Hepatocyte (in vitro differentiated cells): ENCODE data around the gene PPP6R2. TPM values are rescaled to one million over a fixed set of nuclear protein-coding genes. Genes with fewer than 3 reads are reported as not detected.
A peak's percentile ranks its signal among the peaks of the same experiment; 100 is the strongest.

Experiments
- DNase-seq: peaks from one replicate; pipeline ENCODE4 v3.0.0-alpha.2; 2016; ENCODE audit warnings: low spot score
- H2AFZ ChIP-seq: fragments of 200-600 bp; sonication (generic); 2 replicates; pipeline ENCODE4 v1.6.0; 2016; ENCODE audit warnings: antibody characterized with exemption, mild to moderate bottlenecking
- H3K27ac ChIP-seq: fragments of 200-600 bp; sonication (generic); 2 replicates; pipeline ENCODE4 v1.5.1; 2016; ENCODE audit warnings: mild to moderate bottlenecking
- H3K27me3 ChIP-seq: fragments of 200-600 bp; sonication (generic); 2 replicates; pipeline ENCODE4 v1.6.1; 2016
- H3K36me3 ChIP-seq: fragments of 200-600 bp; sonication (generic); replicated peaks from 2 replicates; pipeline ENCODE4 v1.5.1; 2016; ENCODE audit warnings: low read depth; ENCODE audit not compliant: insufficient read depth
- H3K4me1 ChIP-seq: fragments of 200-600 bp; sonication (generic); 2 replicates; pipeline ENCODE4 v1.5.1; 2016; ENCODE audit warnings: mild to moderate bottlenecking, moderate library complexity; ENCODE audit not compliant: insufficient read depth
- H3K4me2 ChIP-seq: fragments of 200-600 bp; sonication (generic); 2 replicates; pipeline ENCODE4 v1.6.0; 2016
- H3K4me3 ChIP-seq: fragments of 200-600 bp; sonication (generic); 2 replicates; pipeline ENCODE4 v1.5.1; 2016; ENCODE audit warnings: mild to moderate bottlenecking
- H3K79me2 ChIP-seq: fragments of 200-600 bp; sonication (generic); 2 replicates; pipeline ENCODE4 v1.6.0; 2017; ENCODE audit warnings: mild to moderate bottlenecking
- H3K9me2 ChIP-seq: fragments of 200-600 bp; sonication (generic); replicated peaks from 2 replicates; pipeline ENCODE4 v1.6.0; 2017; ENCODE audit warnings: mild to moderate bottlenecking; ENCODE audit not compliant: insufficient read depth
- H3K9me3 ChIP-seq: fragments of 200-600 bp; sonication (generic); 2 replicates; pipeline ENCODE4 v1.5.1; 2016; ENCODE audit warnings: low read depth, mild to moderate bottlenecking
- H4K20me1 ChIP-seq: fragments of 200-600 bp; sonication (generic); 2 replicates; pipeline ENCODE4 v1.6.0; 2016; ENCODE audit warnings: mild to moderate bottlenecking; ENCODE audit not compliant: insufficient read depth, poor library complexity, severe bottlenecking
- EZH2 ChIP-seq: fragments of 200-600 bp; sonication (generic); IDR thresholded peaks from 2 replicates; pipeline ENCODE4 v1.6.1; 2016; ENCODE audit warnings: antibody characterized with exemption, mild to moderate bottlenecking, borderline replicate concordance
- EZH2phosphoT487 ChIP-seq: fragments of 200-600 bp; sonication (generic); IDR thresholded peaks from one replicate; pipeline ENCODE4 v1.6.1; 2018; ENCODE audit warnings: antibody characterized with exemption, mild to moderate bottlenecking, low read depth, moderate library complexity; ENCODE audit not compliant: unreplicated experiment, severe bottlenecking
- WGBS: methylation state at CpG from one replicate; pipeline ENCODE4 v1.1.6; 2016; ENCODE audit warnings: low lambda C conversion rate; ENCODE audit errors: missing lambda C conversion rate; 5-methylcytosine and 5-hydroxymethylcytosine counted together
- polyA plus RNA-seq: library from polyadenylated mRNA; unstranded; fragments of >200 nt; fragmentation: Nextera tagmentation; extraction: Ambion mirVana; gene quantifications from 2 replicates; pipeline ENCODE4 v1.2.1, GENCODE V29; 2016
- total RNA-seq: library from RNA; depleted of rRNA; stranded (reverse); fragments of >200 nt; gene quantifications from 2 replicates; pipeline ENCODE4 v1.2.3, GENCODE V29; 2014
- TF ChIP-seq, protein P1 (sequence below): fragments of 200-600 bp; sonication (generic); IDR thresholded peaks from 2 replicates; pipeline ENCODE4 v1.5.1; 2016; ENCODE audit warnings: antibody characterized with exemption, mild to moderate bottlenecking; ENCODE audit not compliant: poor library complexity

The PPP6R2 gene
- total and polyA plus RNA-seq, 2 experiments from 2014 or later: 47.0 to 57.9 TPM

DNA sequence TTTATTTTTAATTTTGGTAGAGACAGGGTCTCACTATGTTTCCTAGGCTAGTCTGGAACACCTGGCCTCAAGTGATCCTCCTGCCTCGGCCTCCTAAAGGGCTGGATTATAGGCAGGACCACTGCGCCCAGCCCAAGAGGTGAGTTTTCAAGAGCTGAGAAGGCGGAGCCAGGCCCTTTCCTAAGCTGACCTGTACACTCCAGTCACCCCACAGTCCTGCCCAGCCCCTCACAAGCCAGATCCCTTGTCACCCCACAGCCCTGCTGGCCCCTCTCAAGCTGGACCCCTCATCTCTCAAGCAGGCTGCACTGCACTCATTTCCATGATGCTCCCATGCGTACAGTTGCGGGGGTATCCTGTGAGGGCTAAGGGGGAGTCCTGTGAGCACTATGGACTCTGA, 19.2 kb upstream of the PPP6R2 start:
- H3K9me2 ChIP-seq: no peaks in the 10 kb centered on the region
- no peaks in the 10 kb centered on the region for H4K20me1 ChIP-seq
- H3K36me3 ChIP-seq: no peaks in the 10 kb centered on the region
- TF ChIP-seq, protein P1, sequence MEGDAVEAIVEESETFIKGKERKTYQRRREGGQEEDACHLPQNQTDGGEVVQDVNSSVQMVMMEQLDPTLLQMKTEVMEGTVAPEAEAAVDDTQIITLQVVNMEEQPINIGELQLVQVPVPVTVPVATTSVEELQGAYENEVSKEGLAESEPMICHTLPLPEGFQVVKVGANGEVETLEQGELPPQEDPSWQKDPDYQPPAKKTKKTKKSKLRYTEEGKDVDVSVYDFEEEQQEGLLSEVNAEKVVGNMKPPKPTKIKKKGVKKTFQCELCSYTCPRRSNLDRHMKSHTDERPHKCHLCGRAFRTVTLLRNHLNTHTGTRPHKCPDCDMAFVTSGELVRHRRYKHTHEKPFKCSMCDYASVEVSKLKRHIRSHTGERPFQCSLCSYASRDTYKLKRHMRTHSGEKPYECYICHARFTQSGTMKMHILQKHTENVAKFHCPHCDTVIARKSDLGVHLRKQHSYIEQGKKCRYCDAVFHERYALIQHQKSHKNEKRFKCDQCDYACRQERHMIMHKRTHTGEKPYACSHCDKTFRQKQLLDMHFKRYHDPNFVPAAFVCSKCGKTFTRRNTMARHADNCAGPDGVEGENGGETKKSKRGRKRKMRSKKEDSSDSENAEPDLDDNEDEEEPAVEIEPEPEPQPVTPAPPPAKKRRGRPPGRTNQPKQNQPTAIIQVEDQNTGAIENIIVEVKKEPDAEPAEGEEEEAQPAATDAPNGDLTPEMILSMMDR: no peak
- 97% methylated on average over 5 of the region's 5 CpGs for WGBS
- no peak overlapping the region for H3K4me3 ChIP-seq
- peaks cover 11% of the 10 kb centered on the region for H3K79me2 ChIP-seq
- H2AFZ ChIP-seq: no peak overlapping the region
- no peaks in the 10 kb centered on the region for H3K27me3 ChIP-seq
- no peak overlapping the region for H3K4me2 ChIP-seq
- no peak overlapping the region for H3K27ac ChIP-seq
- DNase-seq: peak; percentile 3
- peaks cover 9% of the 10 kb centered on the region for H3K4me1 ChIP-seq
- H3K9me3 ChIP-seq: no peaks in the 10 kb centered on the region

DNA sequence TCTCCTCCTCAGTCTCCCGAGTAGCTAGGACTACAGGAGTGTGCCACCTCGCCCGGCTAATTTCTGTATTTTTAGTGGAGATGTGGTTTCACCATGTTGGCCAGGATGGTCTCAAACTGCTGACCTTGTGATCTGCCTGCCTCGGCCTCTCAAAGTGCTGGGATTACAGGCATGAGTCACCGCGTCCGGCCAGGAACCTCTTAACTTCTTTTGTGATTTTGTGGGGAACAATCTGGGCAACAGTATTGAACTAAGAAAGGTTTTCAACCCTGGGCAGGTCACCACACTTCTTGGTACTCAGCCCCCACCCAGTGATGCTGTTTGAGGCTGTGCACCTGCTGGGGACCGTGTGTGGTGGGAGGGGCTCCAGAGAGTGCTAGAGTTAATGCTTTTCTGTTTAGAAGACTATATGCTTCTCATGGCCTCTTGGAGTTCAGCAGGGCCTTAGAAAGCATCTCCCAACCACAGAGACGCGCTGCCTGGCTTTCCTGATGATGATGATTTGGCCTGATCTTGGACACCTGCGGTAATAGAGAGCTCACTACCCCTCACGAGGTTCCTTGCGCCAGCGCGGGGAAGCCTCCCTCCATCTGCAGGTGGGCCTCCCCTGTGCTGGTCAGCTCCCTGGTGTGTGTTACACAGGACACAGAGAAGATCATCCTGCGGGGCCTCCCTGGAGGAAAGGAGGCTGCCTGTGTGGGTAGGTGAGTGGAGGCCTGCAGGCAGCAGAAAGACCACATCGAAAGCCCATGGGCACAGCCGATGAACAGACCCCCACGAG, 17.5 kb upstream of the PPP6R2 start:
- Histone ChIP-seq H3K79me2 (peaks cover 11% of the 10 kb centered on the region), H4K20me1 (no peaks in the 10 kb centered on the region), H3K4me3 (no peak overlapping the region), H3K36me3 (no peaks in the 10 kb centered on the region), H3K4me1 (peaks cover 9% of the 10 kb centered on the region), H3K27me3 (no peaks in the 10 kb centered on the region), H3K9me3 (no peaks in the 10 kb centered on the region), H3K4me2 (peak overlapping the region; percentile 96), H3K27ac (no peak overlapping the region), H2AFZ (no peak overlapping the region), H3K9me2 (no peaks in the 10 kb centered on the region)
- TF ChIP-seq, protein P1: no peak
- no peak for TF ChIP-seq EZH2
- no peak for TF ChIP-seq EZH2phosphoT487
- WGBS: 87% methylated on average over 19 of the region's 19 CpGs
- no peak for DNase-seq

DNA sequence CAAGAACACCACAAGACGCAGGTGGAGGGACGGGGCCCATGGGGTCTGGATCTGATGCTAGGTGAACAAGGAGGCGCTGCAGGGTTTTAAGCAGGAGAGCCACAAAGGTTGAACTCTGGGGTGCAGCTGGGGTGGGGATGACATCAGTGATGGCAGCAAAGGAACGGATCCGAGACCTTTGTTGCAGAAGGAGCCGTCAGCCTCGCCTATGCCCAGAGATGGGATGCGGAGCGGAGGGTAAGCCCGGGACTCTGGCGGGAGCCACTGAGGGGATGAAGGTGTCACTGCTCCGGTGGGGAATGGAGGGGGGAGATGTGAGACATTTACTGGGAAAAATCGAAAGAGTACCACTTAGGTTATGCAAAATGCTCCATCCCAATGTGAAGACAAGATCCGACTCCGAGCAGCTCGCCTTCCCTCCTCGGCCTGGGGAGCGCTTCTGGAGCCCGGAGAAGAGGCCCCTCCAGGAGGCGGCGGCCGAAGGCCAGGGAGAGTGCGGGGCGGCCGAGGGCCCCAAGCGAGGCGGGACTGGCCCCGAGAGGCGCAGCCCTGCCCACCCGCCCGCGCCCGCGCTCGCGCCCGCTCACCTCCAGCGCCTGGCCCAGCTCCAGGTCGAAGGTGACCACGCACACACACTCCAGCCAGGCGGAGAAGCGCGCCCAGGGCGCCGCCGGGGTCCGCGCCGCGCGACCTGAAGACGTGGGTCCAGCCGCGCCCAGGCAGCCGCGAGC, 16.7 kb upstream of the PPP6R2 start:
- peak overlapping the region; percentile 93 for H3K4me3 ChIP-seq
- H3K27me3 ChIP-seq: no peaks in the 10 kb centered on the region
- no peaks in the 10 kb centered on the region for H3K9me2 ChIP-seq
- peaks cover 9% of the 10 kb centered on the region for H3K4me1 ChIP-seq
- peak overlapping the region; percentile 96 for H3K4me2 ChIP-seq
- TF ChIP-seq EZH2phosphoT487: no peak
- TF ChIP-seq, protein P1: no peak
- TF ChIP-seq EZH2: no peak
- no peak overlapping the region for H3K27ac ChIP-seq
- peak overlapping the region; percentile 81 for H2AFZ ChIP-seq
- no peaks in the 10 kb centered on the region for H3K9me3 ChIP-seq
- no peak for DNase-seq
- peaks cover 11% of the 10 kb centered on the region for H3K79me2 ChIP-seq
- WGBS: 38% methylated on average over 19 of the region's 56 CpGs
- H4K20me1 ChIP-seq: no peaks in the 10 kb centered on the region
- no peaks in the 10 kb centered on the region for H3K36me3 ChIP-seq
